ENCODE results near the gene ARFGAP1. TPM values are rescaled to one million over a fixed set of nuclear protein-coding genes. Genes with fewer than 3 reads are reported as not detected.

Gene ARFGAP1
- total RNA-seq, 2 donors from 2014 or later: 52.7 to 162 TPM

DNA sequence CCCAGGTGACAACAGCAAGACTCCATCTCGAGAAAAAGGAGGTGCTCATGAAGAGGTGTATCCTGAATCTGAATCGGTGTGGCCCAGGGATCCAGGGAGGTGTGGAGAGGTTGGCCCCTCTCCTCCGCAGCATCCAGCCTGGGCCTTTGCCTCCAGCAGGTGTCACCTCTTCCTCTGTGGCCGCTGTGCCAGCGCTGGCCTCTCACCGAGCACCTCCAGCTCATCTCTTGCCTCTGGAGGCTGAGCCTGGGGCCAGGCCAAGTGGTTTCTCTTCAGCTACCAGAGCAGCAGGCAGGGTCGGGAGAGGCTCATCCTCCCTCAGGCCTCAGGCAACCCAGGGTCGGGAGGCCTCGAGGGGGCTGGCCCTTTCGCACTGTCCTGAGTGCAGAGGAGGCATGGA is 19.2 kb downstream of the ARFGAP1 start:
- TF ChIP-seq CTCF (IDR thresholded peaks at IDR 0.05) (no peak), POLR2A (IDR thresholded peaks at IDR 0.05) (no peak)
- Histone ChIP-seq H3K4me1 (peaks cover 14% of the 10 kb centered on the region), H3K27ac (no peak overlapping the region), H3K4me3 (no peak overlapping the region), H3K9me3 (no peaks in the 10 kb centered on the region), H3K27me3 (peaks cover 0 to 2% of the 10 kb centered on the region in 2 donors), H3K36me3 (replicated peaks in 1 of 2; ENCODE audit: insufficient read depth in 1 of 2, low read depth in 2 of 2) (peaks cover 0 to 5% of the 10 kb centered on the region in 2 donors)
- DNase-seq: no peak
- intact Hi-C loops (cut with DNase I): no loop called here
- ATAC-seq: no peak
- WGBS, 2 donors: 39 to 72% methylated on average over 4 to 10 of the region's 10 CpGs

DNA sequence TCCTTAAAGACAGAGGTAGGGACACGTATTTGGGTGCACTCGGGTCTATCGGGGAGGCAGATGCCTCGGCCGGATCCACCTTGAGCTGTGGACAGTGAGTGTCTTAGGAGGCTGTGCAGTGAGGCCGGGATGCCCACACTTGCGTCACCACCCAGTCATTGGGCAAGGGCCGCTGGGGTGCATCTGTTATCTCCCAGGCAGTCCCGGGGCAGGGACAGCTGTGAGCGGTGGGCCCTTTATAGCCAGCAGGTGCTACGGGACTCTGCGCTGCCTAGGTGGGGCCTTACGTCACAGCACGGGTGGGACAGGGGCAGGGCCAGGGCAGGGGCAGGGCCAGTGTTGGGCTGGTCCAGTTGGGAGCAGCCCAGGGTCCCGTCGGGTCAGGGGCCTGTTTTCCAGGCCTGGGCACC is 19.7 kb downstream of the ARFGAP1 start:
- peaks cover 0 to 5% of the 10 kb centered on the region in 2 donors for H3K36me3 ChIP-seq (replicated peaks in 1 of 2; ENCODE audit: insufficient read depth in 1 of 2, low read depth in 2 of 2)
- intact Hi-C loops (cut with DNase I): no loop called here
- H3K4me1 ChIP-seq: peaks cover 14% of the 10 kb centered on the region
- DNase-seq (no peak), ATAC-seq (no peak)
- WGBS, 2 donors: 65 to 68% methylated on average over 4 to 12 of the region's 16 CpGs
- no peaks in the 10 kb centered on the region for H3K9me3 ChIP-seq
- H3K27ac ChIP-seq: no peak overlapping the region
- H3K4me3 ChIP-seq: no peak overlapping the region
- H3K27me3 ChIP-seq: peaks cover 0 to 6% of the 10 kb centered on the region in 2 donors
- TF ChIP-seq CTCF (IDR thresholded peaks at IDR 0.05) (no peak), POLR2A (IDR thresholded peaks at IDR 0.05) (no peak)

DNA sequence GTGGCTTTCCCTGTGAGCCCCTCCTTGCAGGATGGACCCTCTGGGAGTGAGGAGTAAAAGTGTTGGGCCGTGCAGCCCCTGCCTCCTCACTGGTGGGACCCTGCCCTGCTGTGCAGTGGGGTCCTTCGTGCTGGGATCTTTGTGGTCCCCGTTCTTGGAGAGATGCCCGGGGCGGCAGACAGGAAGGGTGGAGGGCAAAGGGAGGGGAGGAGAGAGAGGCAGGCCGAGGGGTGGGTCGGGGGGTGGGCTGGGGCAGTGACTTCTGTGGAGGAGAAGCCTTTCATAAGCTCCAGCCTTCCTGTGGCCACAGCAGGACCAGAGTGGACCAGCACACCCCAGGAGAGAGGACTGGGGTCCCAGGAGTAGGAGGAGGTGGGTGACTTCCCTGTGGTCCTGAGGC is 20.3 kb downstream of the ARFGAP1 start, which contains the start of gene COL20A1:
Gene COL20A1 (plus strand): TSS at position 283 of the 400 bp plus-strand sequence. CDS start 1,922 bp downstream, outside the sequence.
- intact Hi-C loops (cut with DNase I): no loop called here
- Histone ChIP-seq H3K27me3 (peaks cover 0 to 9% of the 10 kb centered on the region in 2 donors), H3K4me1 (peaks cover 14% of the 10 kb centered on the region), H3K4me3 (no peak within 1 kb of the TSS), H3K27ac (no peak within 1 kb of the TSS), H3K9me3 (no peaks in the 10 kb centered on the region), H3K36me3 (replicated peaks in 1 of 2; ENCODE audit: insufficient read depth in 1 of 2, low read depth in 2 of 2) (peaks cover 0 to under 1% of the 10 kb centered on the region in 2 donors)
- DNase-seq: no peak
- 29 to 50% methylated on average over 4 to 6 of the region's 7 CpGs for WGBS, 2 donors
- TF ChIP-seq CTCF (IDR thresholded peaks at IDR 0.05) (no peak), POLR2A (IDR thresholded peaks at IDR 0.05) (no peak)
- no peak for ATAC-seq

- intact Hi-C loops (cut with DNase I): no loop called here
- Histone ChIP-seq H3K9me3 (no peaks in the 10 kb centered on the region), H3K36me3 (replicated peaks in 1 of 2; ENCODE audit: insufficient read depth in 1 of 2, low read depth in 2 of 2) (no peaks in the 10 kb centered on the region), H3K27me3 (peaks cover 0 to 9% of the 10 kb centered on the region in 2 donors), H3K27ac (no peak overlapping the region), H3K4me3 (no peak overlapping the region), H3K4me1 (peaks cover 14% of the 10 kb centered on the region)
- 44 to 80% methylated on average over 2 to 8 of the region's 11 CpGs for WGBS, 2 donors
- TF ChIP-seq CTCF (IDR thresholded peaks at IDR 0.05): no peak
- ATAC-seq (no peak), DNase-seq (no peak)
These were observed 20.8 kb downstream of the ARFGAP1 start for GRCh38 chr20:63293456-63293855.

- intact Hi-C loops (cut with DNase I): no loop called here
- peaks cover 13% of the 10 kb centered on the region for H3K4me1 ChIP-seq
- DNase-seq (no peak), ATAC-seq (no peak)
- TF ChIP-seq CTCF (IDR thresholded peaks at IDR 0.05) (no peak), POLR2A (IDR thresholded peaks at IDR 0.05) (no peak)
- no peaks in the 10 kb centered on the region for H3K9me3 ChIP-seq
- 55 to 56% methylated on average over 10 to 16 of the region's 22 CpGs for WGBS, 2 donors
- no peaks in the 10 kb centered on the region for H3K36me3 ChIP-seq (replicated peaks in 1 of 2; ENCODE audit: insufficient read depth in 1 of 2, low read depth in 2 of 2)
- H3K4me3 ChIP-seq: no peak overlapping the region
- H3K27ac ChIP-seq: no peak overlapping the region
- peaks cover 0 to 9% of the 10 kb centered on the region in 2 donors for H3K27me3 ChIP-seq
These were observed 21.4 kb downstream of the ARFGAP1 start for GRCh38 chr20:63293871-63294535.
